ENCODE results near the gene LYSMD4. TPM values are rescaled to one million over a fixed set of nuclear protein-coding genes. Genes with fewer than 3 reads are reported as not detected.

Gene LYSMD4
- total and polyA plus RNA-seq, 2 of the 13 experiments (the other 11 are each of a cell fraction or from before 2014, with no cell fraction given), result 7.4 to 8.5 TPM

DNA sequence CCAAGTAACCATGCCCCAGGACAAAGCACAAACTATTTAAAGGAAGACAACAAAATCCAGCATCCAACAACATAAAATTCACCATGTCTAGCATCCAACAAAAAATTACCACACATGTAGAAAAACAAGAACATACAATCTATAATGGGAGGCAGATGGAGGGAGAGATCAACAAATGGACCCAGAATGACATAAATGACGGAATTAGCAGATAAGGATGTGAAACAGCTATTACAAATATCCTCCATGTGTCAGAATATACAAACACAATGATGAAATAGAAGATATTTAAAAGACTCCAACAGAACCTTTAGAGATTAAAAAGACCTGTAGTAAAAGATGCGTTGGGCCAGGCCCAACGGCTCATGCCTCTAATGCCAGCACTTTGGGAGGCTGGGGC, 10.8 kb downstream of the LYSMD4 start:
- FAIRE-seq (no peak), ATAC-seq (no peak), DNase-seq (ENCODE audit: low spot score) (no peak)
- no peak overlapping the region for H3K27ac ChIP-seq (ENCODE audit: extremely low read length, insufficient read depth, low read length)
- in situ Hi-C loops (cut with HindIII; ENCODE audit: extremely low pct_ligation_motif_present, low pct_unique_long_range_greater_than_20kb), result loop anchor here (25.0 kb wide), 1 partner anchor 310 kb away; no protein-coding TSS in a partner anchor
- no peak overlapping the region for H2AFZ ChIP-seq (ENCODE audit: low read length)
- WGBS (ENCODE audit: low lambda C conversion rate), result 88% methylated on average over 3 of the region's 3 CpGs
- H3K9me3 ChIP-seq (ENCODE audit: low read length), result no peaks in the 10 kb centered on the region
- H3K9ac ChIP-seq (ENCODE audit: insufficient read depth, low read depth, low read length), result no peak overlapping the region
- H3K4me3 ChIP-seq (replicated peaks in 1 of 3; ENCODE audit: insufficient read depth in 1 of 3, low read depth in 2 of 3, low read length in 3 of 3), result no peak overlapping the region
- BruUV-seq (replicated peaks), result no TSS peak
- H4K20me1 ChIP-seq (ENCODE audit: insufficient read depth, low read length), result no peaks in the 10 kb centered on the region
- H3K79me2 ChIP-seq (ENCODE audit: insufficient read depth, low read length), result no peaks in the 10 kb centered on the region
- CTCF ChIA-PET (ENCODE audit: low intra/inter-chr PET ratio, low total read pairs), result no interaction called here
- H3K27me3 ChIP-seq (ENCODE audit: control insufficient read depth in 1 of 2, insufficient read depth in 2 of 2, low read length in 2 of 2), result no peaks in the 10 kb centered on the region
- no peak overlapping the region for H3K4me2 ChIP-seq (ENCODE audit: low read depth, low read length)
- POLR2A ChIA-PET, result interaction anchor here (1.3 kb wide), 1 partner anchor 11 kb away, joined by 8 read pairs; the partner anchor contains the start of gene LYSMD4
- intact Hi-C loops (cut with micrococcal nuclease; ENCODE audit: unreplicated experiment), result no loop called here
- H3K36me3 ChIP-seq (replicated peaks in 1 of 2; ENCODE audit: control insufficient read depth in 1 of 2, insufficient read depth in 2 of 2, low read length in 2 of 2), result no peaks in the 10 kb centered on the region
- peaks cover 15% of the 10 kb centered on the region for H3K4me1 ChIP-seq (ENCODE audit: insufficient read depth, low read length)
- no peak for TF ChIP-seq FOSL1 (CRISPR knock-in tag; IDR thresholded peaks at IDR 0.05; ENCODE audit: borderline replicate concordance)
- no peak for TF ChIP-seq FOXA3 (CRISPR knock-in tag; IDR thresholded peaks at IDR 0.05)
- TF ChIP-seq HMGXB3 (CRISPR knock-in tag; IDR thresholded peaks at IDR 0.05; ENCODE audit: borderline replicate concordance), result no peak
- no peak for TF ChIP-seq ZNF782 (CRISPR knock-in tag; IDR thresholded peaks at IDR 0.05; ENCODE audit: borderline replicate concordance)
- no peak for TF ChIP-seq ZSCAN31 (CRISPR knock-in tag; IDR thresholded peaks at IDR 0.05; ENCODE audit: low read depth)
- TF ChIP-seq, protein P1, sequence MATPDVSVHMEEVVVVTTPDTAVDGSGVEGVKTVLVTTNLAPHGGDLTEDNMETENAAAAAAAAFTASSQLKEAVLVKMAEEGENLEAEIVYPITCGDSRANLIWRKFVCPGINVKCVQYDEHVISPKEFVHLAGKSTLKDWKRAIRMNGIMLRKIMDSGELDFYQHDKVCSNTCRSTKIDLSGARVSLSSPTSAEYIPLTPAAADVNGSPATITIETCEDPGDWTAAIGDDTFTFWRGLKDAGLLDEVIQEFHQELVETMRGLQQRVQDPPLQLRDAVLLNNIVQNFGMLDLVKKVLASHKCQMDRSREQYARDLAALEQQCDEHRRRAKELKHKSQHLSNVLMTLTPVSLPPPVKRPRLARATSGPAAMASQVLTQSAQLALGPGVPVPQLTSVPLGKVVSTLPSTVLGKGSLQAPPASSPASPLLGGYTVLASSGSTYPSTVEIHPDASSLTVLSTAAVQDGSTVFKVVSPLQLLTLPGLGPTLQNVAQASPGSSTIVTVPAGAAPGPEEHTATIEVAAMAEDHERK (CRISPR knock-in tag; IDR thresholded peaks at IDR 0.05; ENCODE audit: low read depth), result no peak
- no peak for TF ChIP-seq ZNF431 (CRISPR knock-in tag; IDR thresholded peaks at IDR 0.05; ENCODE audit: borderline replicate concordance, low read depth)
- TF ChIP-seq, protein P2, sequence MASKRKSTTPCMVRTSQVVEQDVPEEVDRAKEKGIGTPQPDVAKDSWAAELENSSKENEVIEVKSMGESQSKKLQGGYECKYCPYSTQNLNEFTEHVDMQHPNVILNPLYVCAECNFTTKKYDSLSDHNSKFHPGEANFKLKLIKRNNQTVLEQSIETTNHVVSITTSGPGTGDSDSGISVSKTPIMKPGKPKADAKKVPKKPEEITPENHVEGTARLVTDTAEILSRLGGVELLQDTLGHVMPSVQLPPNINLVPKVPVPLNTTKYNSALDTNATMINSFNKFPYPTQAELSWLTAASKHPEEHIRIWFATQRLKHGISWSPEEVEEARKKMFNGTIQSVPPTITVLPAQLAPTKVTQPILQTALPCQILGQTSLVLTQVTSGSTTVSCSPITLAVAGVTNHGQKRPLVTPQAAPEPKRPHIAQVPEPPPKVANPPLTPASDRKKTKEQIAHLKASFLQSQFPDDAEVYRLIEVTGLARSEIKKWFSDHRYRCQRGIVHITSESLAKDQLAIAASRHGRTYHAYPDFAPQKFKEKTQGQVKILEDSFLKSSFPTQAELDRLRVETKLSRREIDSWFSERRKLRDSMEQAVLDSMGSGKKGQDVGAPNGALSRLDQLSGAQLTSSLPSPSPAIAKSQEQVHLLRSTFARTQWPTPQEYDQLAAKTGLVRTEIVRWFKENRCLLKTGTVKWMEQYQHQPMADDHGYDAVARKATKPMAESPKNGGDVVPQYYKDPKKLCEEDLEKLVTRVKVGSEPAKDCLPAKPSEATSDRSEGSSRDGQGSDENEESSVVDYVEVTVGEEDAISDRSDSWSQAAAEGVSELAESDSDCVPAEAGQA (IDR thresholded peaks at IDR 0.05; ENCODE audit: low read depth), result no peak
- TF ChIP-seq, protein P2 (CRISPR knock-in tag; IDR thresholded peaks at IDR 0.05; ENCODE audit: borderline replicate concordance), result no peak
- TF ChIP-seq PHB2 (IDR thresholded peaks at IDR 0.05; ENCODE audit: partially characterized antibody), result no peak
- no peak for TF ChIP-seq KAT8 (CRISPR knock-in tag; IDR thresholded peaks at IDR 0.05)
- no peak for TF ChIP-seq EP300 (IDR thresholded peaks at IDR 0.05; ENCODE audit: low read depth in 2 of 2, low read length in 2 of 2)
- TF ChIP-seq EP300 (CRISPR knock-in tag; IDR thresholded peaks at IDR 0.05; ENCODE audit: borderline replicate concordance), result no peak
- TF ChIP-seq ZNF253 (CRISPR knock-in tag; IDR thresholded peaks at IDR 0.05; ENCODE audit: borderline replicate concordance), result no peak

Data from HepG2 (cell line).